Body of pancreas (tissue), 4 donors: ENCODE measurements around the gene SF3B3. TPM values are rescaled to one million over a fixed set of nuclear protein-coding genes. Genes with fewer than 3 reads are reported as not detected.

Experiments used
- ATAC-seq: fragments of 150-250 bp; one replicate; pipeline ENCODE4 v1.9.1; 2016
- DNase-seq, 4 donors: peaks; one replicate each; pipeline ENCODE4 v3.0.0-alpha.2; 2019
- H3K27ac ChIP-seq, 4 donors: fragments of 200-600 bp; sonication (generic); 1 replicate in 3 of 4; 2 replicates in 1 of 4; pipeline versions ENCODE4 v1.5.1 to v1.6.1; 2016 to 2019; ENCODE audit warnings: mild to moderate bottlenecking in 1 of 4, mixed read lengths in 1 of 4, moderate library complexity in 1 of 4
- H3K27me3 ChIP-seq, 2 donors: fragments of 200-600 bp; sonication (generic); one replicate each; pipeline ENCODE4 v1.6.0; 2016; ENCODE audit warnings: mild to moderate bottlenecking in 1 of 2
- H3K36me3 ChIP-seq, 2 donors: fragments of 200-600 bp; sonication (generic); replicated peaks in 1 of 2; 2 replicates each; pipeline ENCODE4 v1.5.1; 2016; ENCODE audit warnings: low read depth in 2 of 2; ENCODE audit not compliant: insufficient read depth in 1 of 2
- H3K4me1 ChIP-seq: fragments of 200-600 bp; sonication (generic); one replicate; pipeline ENCODE4 v1.6.0; 2016
- H3K4me3 ChIP-seq, 2 donors: fragments of 200-600 bp; sonication (generic); 1 replicate in 1 of 2; 2 replicates in 1 of 2; pipeline ENCODE4 v1.5.1; 2016 to 2019
- H3K9me3 ChIP-seq, 3 donors: fragments of 200-600 bp; sonication (generic); 1 replicate in 2 of 3; 2 replicates in 1 of 3; pipeline ENCODE4 v1.5.1; 2016
- POLR2A ChIP-seq, 3 donors: fragments of 450-650 bp; IDR thresholded peaks; one replicate each; pipeline ENCODE4 v1.6.1; 2016; ENCODE audit warnings: antibody characterized with exemption in 3 of 3, mild to moderate bottlenecking in 2 of 3
- WGBS, 2 donors: methylation state at CpG; one replicate each; pipeline ENCODE4 v1.1.5; 2017; 5-methylcytosine and 5-hydroxymethylcytosine counted together
- intact Hi-C: fragments of 100-400 bp; cut with DNase I; formaldehyde crosslinking; loops from one replicate; pipeline ENCODE4 v1.15.1; 2023
- total RNA-seq, 2 donors: library from RNA; depleted of rRNA; stranded (reverse); fragments of >200 nt; gene quantifications; one replicate each; pipeline ENCODE4 v1.1.0, GENCODE V29; 2016
- TF ChIP-seq, protein P1 (sequence below), 7 experiments: fragments of 450-650 bp in 4 of 7; fragments of 200-600 bp in 3 of 7; sonication (generic) in 3 of 7; IDR thresholded peaks; one replicate each; pipeline ENCODE4 v1.5.1; 2016 to 2019; ENCODE audit warnings: antibody characterized with exemption in 7 of 7

SF3B3 gene
- total RNA-seq, 2 donors from 2014 or later: 47.5 to 53.4 TPM

DNA sequence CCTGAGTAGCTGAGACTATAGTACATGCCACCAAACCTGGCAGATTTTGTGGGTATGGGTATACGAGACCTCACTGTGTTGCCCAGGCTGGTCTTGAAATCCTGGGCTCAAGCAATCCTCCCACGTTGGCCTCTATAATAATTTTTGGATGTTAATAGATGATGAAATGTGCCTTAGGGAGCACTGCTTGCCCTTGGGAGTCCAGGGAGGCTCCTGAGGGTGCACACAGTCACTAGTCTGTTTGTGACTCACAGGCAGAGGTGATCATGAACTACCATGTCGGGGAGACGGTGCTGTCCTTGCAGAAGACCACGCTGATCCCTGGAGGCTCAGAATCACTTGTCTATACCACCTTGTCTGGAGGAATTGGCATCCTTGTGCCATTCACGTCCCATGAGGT lies 46.1 kb downstream of the SF3B3 start:
- no peaks in the 10 kb centered on the region for H3K4me1 ChIP-seq
- H3K36me3 ChIP-seq: peaks cover 24 to 71% of the 10 kb centered on the region in 2 donors
- TF ChIP-seq POLR2A (IDR thresholded peaks at IDR 0.05): no peak
- TF ChIP-seq, protein P1, sequence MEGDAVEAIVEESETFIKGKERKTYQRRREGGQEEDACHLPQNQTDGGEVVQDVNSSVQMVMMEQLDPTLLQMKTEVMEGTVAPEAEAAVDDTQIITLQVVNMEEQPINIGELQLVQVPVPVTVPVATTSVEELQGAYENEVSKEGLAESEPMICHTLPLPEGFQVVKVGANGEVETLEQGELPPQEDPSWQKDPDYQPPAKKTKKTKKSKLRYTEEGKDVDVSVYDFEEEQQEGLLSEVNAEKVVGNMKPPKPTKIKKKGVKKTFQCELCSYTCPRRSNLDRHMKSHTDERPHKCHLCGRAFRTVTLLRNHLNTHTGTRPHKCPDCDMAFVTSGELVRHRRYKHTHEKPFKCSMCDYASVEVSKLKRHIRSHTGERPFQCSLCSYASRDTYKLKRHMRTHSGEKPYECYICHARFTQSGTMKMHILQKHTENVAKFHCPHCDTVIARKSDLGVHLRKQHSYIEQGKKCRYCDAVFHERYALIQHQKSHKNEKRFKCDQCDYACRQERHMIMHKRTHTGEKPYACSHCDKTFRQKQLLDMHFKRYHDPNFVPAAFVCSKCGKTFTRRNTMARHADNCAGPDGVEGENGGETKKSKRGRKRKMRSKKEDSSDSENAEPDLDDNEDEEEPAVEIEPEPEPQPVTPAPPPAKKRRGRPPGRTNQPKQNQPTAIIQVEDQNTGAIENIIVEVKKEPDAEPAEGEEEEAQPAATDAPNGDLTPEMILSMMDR (IDR thresholded peaks at IDR 0.05): no peak
- ATAC-seq (no peak), DNase-seq (no peak)
- WGBS, 2 donors: 93 to 96% methylated on average over 6 of the region's 6 CpGs
- H3K4me3 ChIP-seq: no peak overlapping the region
- H3K27me3 ChIP-seq: no peaks in the 10 kb centered on the region
- no peaks in the 10 kb centered on the region for H3K9me3 ChIP-seq
- intact Hi-C loops: no loop called here
- no peak overlapping the region for H3K27ac ChIP-seq

DNA sequence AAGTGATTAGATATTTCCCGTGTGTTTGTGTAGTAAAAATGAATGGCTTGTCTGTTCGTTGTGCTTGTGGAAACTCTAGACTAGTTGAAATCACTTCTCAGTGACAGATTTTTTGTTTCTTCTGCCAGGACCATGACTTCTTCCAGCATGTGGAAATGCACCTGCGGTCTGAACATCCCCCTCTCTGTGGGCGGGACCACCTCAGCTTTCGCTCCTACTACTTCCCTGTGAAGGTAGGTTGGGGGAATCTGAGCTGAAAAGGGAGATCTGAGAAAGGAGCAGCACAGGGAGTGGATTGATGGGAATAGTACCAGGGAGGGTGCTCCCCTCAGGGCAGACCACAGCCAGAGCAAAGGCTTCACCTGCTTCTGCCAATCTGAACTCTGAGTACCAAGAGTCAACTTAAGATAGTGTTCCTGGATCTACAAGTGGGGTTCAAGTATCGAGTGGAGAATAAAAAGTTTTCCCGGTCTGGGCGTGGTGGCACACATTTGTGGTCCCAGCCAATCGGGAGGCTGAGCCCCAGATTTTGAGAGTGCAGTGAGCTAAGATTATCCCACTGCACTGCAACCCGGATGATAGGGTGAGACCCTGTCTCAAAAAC lies 47.5 kb downstream of the SF3B3 start:
- DNase-seq: no peak
- peaks cover 14 to 61% of the 10 kb centered on the region in 2 donors for H3K36me3 ChIP-seq
- H3K4me1 ChIP-seq: no peaks in the 10 kb centered on the region

DNA sequence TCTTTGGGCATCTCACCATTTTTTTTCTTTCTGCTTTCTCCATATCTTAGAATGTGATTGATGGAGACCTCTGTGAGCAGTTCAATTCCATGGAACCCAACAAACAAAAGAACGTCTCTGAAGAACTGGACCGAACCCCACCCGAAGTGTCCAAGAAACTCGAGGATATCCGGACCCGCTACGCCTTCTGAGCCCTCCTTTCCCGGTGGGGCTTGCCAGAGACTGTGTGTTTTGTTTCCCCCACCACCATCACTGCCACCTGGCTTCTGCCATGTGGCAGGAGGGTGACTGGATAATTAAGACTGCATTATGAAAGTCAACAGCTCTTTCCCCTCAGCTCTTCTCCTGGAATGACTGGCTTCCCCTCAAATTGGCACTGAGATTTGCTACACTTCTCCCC lies 48.0 kb downstream of the SF3B3 start:
- DNase-seq: no peak
- peaks cover 14 to 56% of the 10 kb centered on the region in 2 donors for H3K36me3 ChIP-seq
- no peak overlapping the region for H3K27ac ChIP-seq
- no peaks in the 10 kb centered on the region for H3K4me1 ChIP-seq
- no peaks in the 10 kb centered on the region for H3K9me3 ChIP-seq
- H3K4me3 ChIP-seq: no peak overlapping the region
- no peak for ATAC-seq
- no peaks in the 10 kb centered on the region for H3K27me3 ChIP-seq
- intact Hi-C loops: no loop called here
- TF ChIP-seq, protein P1 (IDR thresholded peaks at IDR 0.05): no peak
- TF ChIP-seq POLR2A (IDR thresholded peaks at IDR 0.05): no peak
- 88 to 89% methylated on average over 8 of the region's 8 CpGs for WGBS, 2 donors

More for the DNA sequence above, 47.5 kb downstream of the SF3B3 start:
- intact Hi-C loops: no loop called here
- H3K4me3 ChIP-seq: no peak overlapping the region
- ATAC-seq: no peak
- no peak overlapping the region for H3K27ac ChIP-seq
- H3K27me3 ChIP-seq: no peaks in the 10 kb centered on the region
- no peak for TF ChIP-seq POLR2A (IDR thresholded peaks at IDR 0.05)
- TF ChIP-seq, protein P1 (IDR thresholded peaks at IDR 0.05): no peak
- H3K9me3 ChIP-seq: no peaks in the 10 kb centered on the region
- 85% methylated on average over 10 of the region's 10 CpGs for WGBS, 2 donors

DNA sequence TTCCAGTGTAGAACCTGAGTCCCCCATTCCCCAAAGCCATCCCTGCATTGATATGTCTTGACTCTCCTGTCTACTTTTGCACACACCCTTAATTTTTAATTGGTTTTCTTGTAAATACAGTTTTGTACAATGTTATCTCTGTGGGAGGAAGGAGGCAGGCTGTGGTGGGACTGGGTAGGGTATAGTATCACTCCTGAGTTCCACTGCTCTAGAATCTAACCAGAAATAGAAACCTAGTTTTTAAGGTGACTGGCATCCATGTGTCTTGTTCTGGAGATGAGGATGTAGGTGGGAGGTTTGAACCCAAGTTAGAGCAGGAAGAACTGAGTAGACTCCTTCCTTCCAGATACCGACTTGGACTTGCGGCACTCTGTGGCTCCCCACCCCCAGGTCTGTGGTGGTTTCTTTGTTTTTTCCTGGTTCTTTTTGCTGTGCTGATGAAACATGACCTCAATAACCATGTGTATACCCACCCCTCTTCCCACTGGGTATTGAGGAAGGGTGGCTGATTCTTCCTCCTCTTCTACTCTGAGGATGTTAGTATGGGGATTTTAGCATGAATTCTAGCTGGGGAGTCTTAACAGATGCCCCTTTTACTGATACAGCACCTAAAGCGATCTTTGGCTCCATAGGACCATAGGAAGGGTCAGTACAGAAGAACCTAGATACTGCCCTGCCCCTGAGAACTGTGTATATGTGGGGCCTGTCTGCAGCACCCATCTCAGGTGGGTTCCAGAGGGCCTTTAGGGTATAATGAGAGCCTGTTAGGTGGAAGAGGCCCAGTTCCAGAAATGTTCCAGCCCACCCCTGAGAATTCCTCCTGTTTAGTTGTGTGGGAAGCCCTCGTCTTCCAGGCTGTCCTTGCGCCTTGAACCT lies 48.7 kb downstream of the SF3B3 start:
- Histone ChIP-seq H3K4me3 (no peak overlapping the region), H3K9me3 (no peaks in the 10 kb centered on the region), H3K36me3 (peaks cover 14 to 49% of the 10 kb centered on the region in 2 donors), H3K27me3 (no peaks in the 10 kb centered on the region), H3K27ac (no peak overlapping the region), H3K4me1 (no peaks in the 10 kb centered on the region)
- TF ChIP-seq, protein P1 (IDR thresholded peaks at IDR 0.05): no peak
- no peak for TF ChIP-seq POLR2A (IDR thresholded peaks at IDR 0.05)
- intact Hi-C loops: no loop called here
- no peak for ATAC-seq
- DNase-seq: no peak
- 87 to 91% methylated on average over 5 of the region's 5 CpGs for WGBS, 2 donors
